ENCODE results near the gene CST7.
"Not testable (repeated sequence)": the region's sequence is repeated elsewhere in the genome, so short reads cannot be mapped to it uniquely, and the experiment has no call there.

The CST7 gene

GRCh38 chr20:24937579-24937978 is 11.5 kb upstream of the CST7 start:
- Histone ChIP-seq H3K36me3 (ENCODE audit: control insufficient read depth in 2 of 2, insufficient read depth in 2 of 2, low read length in 2 of 2) (no peaks in the 10 kb centered on the region), H3K4me3 (ENCODE audit: low read length in 2 of 2) (no peak overlapping the region), H3K27ac (ENCODE audit: low read length) (no peak overlapping the region), H3K27me3 (ENCODE audit: control insufficient read depth in 1 of 2, insufficient read depth in 2 of 2, low read length in 2 of 2) (no peaks in the 10 kb centered on the region), H3K4me1 (ENCODE audit: control insufficient read depth, insufficient read depth, low read length) (no peaks in the 10 kb centered on the region), H3K9ac (ENCODE audit: low read length in 2 of 2) (no peak overlapping the region), H3K9me3 (ENCODE audit: control insufficient read depth in 2 of 2, low read length in 2 of 2) (peaks cover 4 to 22% of the 10 kb centered on the region in 2 donors)

GRCh38 chr20:24938498-24938897 is 10.6 kb upstream of the CST7 start:
- H3K4me3 ChIP-seq (ENCODE audit: low read length in 2 of 2), result no peak overlapping the region
- H3K4me1 ChIP-seq (ENCODE audit: control insufficient read depth, insufficient read depth, low read length), result no peaks in the 10 kb centered on the region
- H3K27ac ChIP-seq (ENCODE audit: low read length), result no peak overlapping the region
- H3K27me3 ChIP-seq (ENCODE audit: control insufficient read depth in 1 of 2, insufficient read depth in 2 of 2, low read length in 2 of 2), result no peaks in the 10 kb centered on the region
- H3K36me3 ChIP-seq (ENCODE audit: control insufficient read depth in 2 of 2, insufficient read depth in 2 of 2, low read length in 2 of 2), result no peaks in the 10 kb centered on the region
- H3K9me3 ChIP-seq (ENCODE audit: control insufficient read depth in 2 of 2, low read length in 2 of 2), result peaks cover 4 to 23% of the 10 kb centered on the region in 2 donors
- H3K9ac ChIP-seq (ENCODE audit: low read length in 2 of 2), result no peak overlapping the region

GRCh38 chr20:24939036-24939435 is 10.0 kb upstream of the CST7 start:
- no peak overlapping the region for H3K4me3 ChIP-seq (ENCODE audit: low read length in 2 of 2)
- H3K9ac ChIP-seq (ENCODE audit: low read length in 2 of 2), result no peak overlapping the region
- no peaks in the 10 kb centered on the region for H3K36me3 ChIP-seq (ENCODE audit: control insufficient read depth in 2 of 2, insufficient read depth in 2 of 2, low read length in 2 of 2)
- no peaks in the 10 kb centered on the region for H3K4me1 ChIP-seq (ENCODE audit: control insufficient read depth, insufficient read depth, low read length)
- peaks cover 4 to 27% of the 10 kb centered on the region in 2 donors for H3K9me3 ChIP-seq (ENCODE audit: control insufficient read depth in 2 of 2, low read length in 2 of 2)
- H3K27me3 ChIP-seq (ENCODE audit: control insufficient read depth in 1 of 2, insufficient read depth in 2 of 2, low read length in 2 of 2), result no peaks in the 10 kb centered on the region
- H3K27ac ChIP-seq (ENCODE audit: low read length), result no peak overlapping the region

- no peaks in the 10 kb centered on the region for H3K4me1 ChIP-seq (ENCODE audit: control insufficient read depth, insufficient read depth, low read length)
- H3K9ac ChIP-seq (ENCODE audit: low read length in 2 of 2), result no peak overlapping the region
- H3K9me3 ChIP-seq (ENCODE audit: control insufficient read depth in 2 of 2, low read length in 2 of 2), result peaks cover 4 to 19% of the 10 kb centered on the region in 2 donors
- no peaks in the 10 kb centered on the region for H3K27me3 ChIP-seq (ENCODE audit: control insufficient read depth in 1 of 2, insufficient read depth in 2 of 2, low read length in 2 of 2)
- no peak overlapping the region for H3K4me3 ChIP-seq (ENCODE audit: low read length in 2 of 2)
- no peaks in the 10 kb centered on the region for H3K36me3 ChIP-seq (ENCODE audit: control insufficient read depth in 2 of 2, insufficient read depth in 2 of 2, low read length in 2 of 2)
- H3K27ac ChIP-seq (ENCODE audit: low read length), result no peak overlapping the region
Observed at GRCh38 chr20:24942679-24943078, 6.4 kb upstream of the CST7 start.

- Histone ChIP-seq H3K36me3 (ENCODE audit: control insufficient read depth in 2 of 2, insufficient read depth in 2 of 2, low read length in 2 of 2) (no peaks in the 10 kb centered on the region), H3K4me3 (ENCODE audit: low read length in 2 of 2) (no peak overlapping the region), H3K27me3 (ENCODE audit: control insufficient read depth in 1 of 2, insufficient read depth in 2 of 2, low read length in 2 of 2) (no peaks in the 10 kb centered on the region), H3K9me3 (ENCODE audit: control insufficient read depth in 2 of 2, low read length in 2 of 2) (peaks cover 4 to 19% of the 10 kb centered on the region in 2 donors), H3K9ac (ENCODE audit: low read length in 2 of 2) (no peak overlapping the region), H3K4me1 (ENCODE audit: control insufficient read depth, insufficient read depth, low read length) (no peaks in the 10 kb centered on the region), H3K27ac (ENCODE audit: low read length) (no peak overlapping the region)
Observed at GRCh38 chr20:24943196-24943595, 5.9 kb upstream of the CST7 start.

GRCh38 chr20:24943731-24944130 is 5.3 kb upstream of the CST7 start:
- no peak overlapping the region for H3K9ac ChIP-seq (ENCODE audit: low read length in 2 of 2)
- no peaks in the 10 kb centered on the region for H3K4me1 ChIP-seq (ENCODE audit: control insufficient read depth, insufficient read depth, low read length)
- H3K4me3 ChIP-seq (ENCODE audit: low read length in 2 of 2), result no peak overlapping the region
- no peak overlapping the region for H3K27ac ChIP-seq (ENCODE audit: low read length)
- H3K9me3 ChIP-seq (ENCODE audit: control insufficient read depth in 2 of 2, low read length in 2 of 2), result peaks cover 4 to 19% of the 10 kb centered on the region in 2 donors
- no peaks in the 10 kb centered on the region for H3K27me3 ChIP-seq (ENCODE audit: control insufficient read depth in 1 of 2, insufficient read depth in 2 of 2, low read length in 2 of 2)
- no peaks in the 10 kb centered on the region for H3K36me3 ChIP-seq (ENCODE audit: control insufficient read depth in 2 of 2, insufficient read depth in 2 of 2, low read length in 2 of 2)

GRCh38 chr20:24946376-24946775 is 2.7 kb upstream of the CST7 start:
- not testable (repeated sequence) for H3K4me1 ChIP-seq (ENCODE audit: control insufficient read depth, insufficient read depth, low read length); H3K36me3 ChIP-seq (ENCODE audit: control insufficient read depth in 2 of 2, insufficient read depth in 2 of 2, low read length in 2 of 2); H3K4me3 ChIP-seq (ENCODE audit: low read length in 2 of 2); H3K27me3 ChIP-seq (ENCODE audit: control insufficient read depth in 1 of 2, insufficient read depth in 2 of 2, low read length in 2 of 2); H3K27ac ChIP-seq (ENCODE audit: low read length); H3K9ac ChIP-seq (ENCODE audit: low read length in 2 of 2)
- H3K9me3 ChIP-seq (ENCODE audit: control insufficient read depth in 2 of 2, low read length in 2 of 2), result peaks cover 0 to 13% of the 10 kb centered on the region in 2 donors

- H3K27ac ChIP-seq (ENCODE audit: low read length); H3K36me3 ChIP-seq (ENCODE audit: control insufficient read depth in 2 of 2, insufficient read depth in 2 of 2, low read length in 2 of 2); H3K27me3 ChIP-seq (ENCODE audit: control insufficient read depth in 1 of 2, insufficient read depth in 2 of 2, low read length in 2 of 2); H3K9ac ChIP-seq (ENCODE audit: low read length in 2 of 2); H3K9me3 ChIP-seq (ENCODE audit: control insufficient read depth in 2 of 2, low read length in 2 of 2); H3K4me1 ChIP-seq (ENCODE audit: control insufficient read depth, insufficient read depth, low read length); H3K4me3 ChIP-seq (ENCODE audit: low read length in 2 of 2): not testable (repeated sequence)
Observed at GRCh38 chr20:24948396-24948938, 602 bp upstream of the CST7 start.

- H3K27ac ChIP-seq (ENCODE audit: low read length), result no peak overlapping the region
- peaks cover 0 to 4% of the 10 kb centered on the region in 2 donors for H3K27me3 ChIP-seq (ENCODE audit: control insufficient read depth in 1 of 2, insufficient read depth in 2 of 2, low read length in 2 of 2)
- no peaks in the 10 kb centered on the region for H3K36me3 ChIP-seq (ENCODE audit: control insufficient read depth in 2 of 2, insufficient read depth in 2 of 2, low read length in 2 of 2)
- peak overlapping the region in 1 of 2 donors; percentile 3 for H3K4me3 ChIP-seq (ENCODE audit: low read length in 2 of 2)
- H3K4me1 ChIP-seq (ENCODE audit: control insufficient read depth, insufficient read depth, low read length), result no peaks in the 10 kb centered on the region
- H3K9ac ChIP-seq (ENCODE audit: low read length in 2 of 2), result no peak overlapping the region
- H3K9me3 ChIP-seq (ENCODE audit: control insufficient read depth in 2 of 2, low read length in 2 of 2), result no peaks in the 10 kb centered on the region
Observed at GRCh38 chr20:24949756-24950127, 673 bp downstream of the CST7 start.

GRCh38 chr20:24950128-24950835 is 1.2 kb downstream of the CST7 start:
- Histone ChIP-seq H3K9ac (ENCODE audit: low read length in 2 of 2) (no peak overlapping the region), H3K4me1 (ENCODE audit: control insufficient read depth, insufficient read depth, low read length) (no peaks in the 10 kb centered on the region), H3K36me3 (ENCODE audit: control insufficient read depth in 2 of 2, insufficient read depth in 2 of 2, low read length in 2 of 2) (no peaks in the 10 kb centered on the region), H3K27ac (ENCODE audit: low read length) (no peak overlapping the region), H3K4me3 (ENCODE audit: low read length in 2 of 2) (no peak overlapping the region), H3K27me3 (ENCODE audit: control insufficient read depth in 1 of 2, insufficient read depth in 2 of 2, low read length in 2 of 2) (peaks cover 0 to 4% of the 10 kb centered on the region in 2 donors), H3K9me3 (ENCODE audit: control insufficient read depth in 2 of 2, low read length in 2 of 2) (no peaks in the 10 kb centered on the region)

GRCh38 chr20:24950836-24951525 is 1.9 kb downstream of the CST7 start:
- H3K9me3 ChIP-seq (ENCODE audit: control insufficient read depth in 2 of 2, low read length in 2 of 2), result no peaks in the 10 kb centered on the region
- H3K36me3 ChIP-seq (ENCODE audit: control insufficient read depth in 2 of 2, insufficient read depth in 2 of 2, low read length in 2 of 2), result no peaks in the 10 kb centered on the region
- no peak overlapping the region for H3K27ac ChIP-seq (ENCODE audit: low read length)
- no peaks in the 10 kb centered on the region for H3K4me1 ChIP-seq (ENCODE audit: control insufficient read depth, insufficient read depth, low read length)
- no peak overlapping the region for H3K9ac ChIP-seq (ENCODE audit: low read length in 2 of 2)
- peaks cover 0 to 4% of the 10 kb centered on the region in 2 donors for H3K27me3 ChIP-seq (ENCODE audit: control insufficient read depth in 1 of 2, insufficient read depth in 2 of 2, low read length in 2 of 2)
- no peak overlapping the region for H3K4me3 ChIP-seq (ENCODE audit: low read length in 2 of 2)

Measured in stomach smooth muscle (tissue), 2 donors.